ENCODE data around the gene LHFPL3. TPM values are rescaled to one million over a fixed set of nuclear protein-coding genes. Genes with fewer than 3 reads are reported as not detected.

LHFPL3 gene
- polyA plus RNA-seq, 1 of the 3 experiments (the other 2 are of a cell fraction) = not detected

DNA sequence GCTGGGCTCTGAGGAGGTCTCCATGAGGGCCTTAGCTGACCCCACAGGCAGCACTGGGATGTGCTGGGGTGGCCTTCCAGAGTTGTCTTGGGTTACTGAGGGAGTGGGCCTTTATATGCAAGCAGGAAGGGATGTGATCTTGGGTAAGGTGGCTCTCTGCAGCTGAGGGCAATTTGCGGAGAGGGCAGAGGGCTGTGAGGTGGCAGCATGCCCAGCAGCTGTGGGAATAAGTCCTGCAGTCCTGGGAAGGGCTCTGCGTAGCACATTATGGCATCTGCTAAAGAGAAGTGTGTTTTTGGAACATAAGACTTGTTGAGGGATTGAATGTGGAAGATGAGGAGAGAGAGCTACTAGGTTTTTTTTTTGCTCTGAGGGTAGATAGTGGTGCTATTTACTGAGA, 586.0 kb downstream of the LHFPL3 start:
- POLR2A ChIA-PET = no interaction called here

DNA sequence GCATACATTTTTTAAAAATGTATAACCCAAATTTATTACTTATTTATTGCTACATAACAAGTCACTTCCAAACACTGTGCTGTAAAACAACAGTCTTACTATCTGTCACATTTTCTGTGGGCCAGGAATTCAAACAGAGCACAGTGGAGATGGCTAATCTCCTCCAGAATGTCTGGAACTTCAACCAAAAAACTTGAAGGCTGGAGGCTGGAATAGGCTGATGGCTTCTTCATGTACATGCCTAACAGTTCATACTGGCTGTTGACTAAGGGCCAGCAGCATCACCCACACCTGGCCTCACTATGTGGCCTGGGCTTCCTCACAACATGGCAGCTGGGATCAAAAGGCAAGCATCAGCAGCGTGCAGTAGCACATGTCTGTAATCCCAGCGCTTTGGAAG, 593.2 kb downstream of the LHFPL3 start:
- Histone ChIP-seq H3K27ac (ENCODE audit: low read depth in 2 of 2, low read length in 1 of 2) (no peak overlapping the region), H3K36me3 (replicated peaks in 1 of 2; ENCODE audit: control insufficient read depth in 1 of 2, insufficient read depth in 2 of 2, low read length in 1 of 2) (no peaks in the 10 kb centered on the region), H3K9me3 (no peaks in the 10 kb centered on the region), H3K4me1 (ENCODE audit: control insufficient read depth in 1 of 2, insufficient read depth in 2 of 2, low read depth in 1 of 2, low read length in 1 of 2) (no peaks in the 10 kb centered on the region; a peak in 2 of 4 replicates), H3K9ac (no peak overlapping the region), H4K20me1 (ENCODE audit: insufficient read depth) (no peaks in the 10 kb centered on the region), H3K4me2 (no peak overlapping the region), H3F3A (replicated peaks; ENCODE audit: insufficient read depth) (peaks cover 5% of the 10 kb centered on the region), H3K27me3 (ENCODE audit: insufficient read depth) (no peaks in the 10 kb centered on the region; the same call in 1 of the 2 replicates), H3K4me3 (ENCODE audit: low read depth in 2 of 2, low read length in 1 of 2) (no peak overlapping the region), H3K9me2 (no peaks in the 10 kb centered on the region), H2AFZ (ENCODE audit: low read depth) (no peak overlapping the region), H3K79me2 (ENCODE audit: insufficient read depth) (no peaks in the 10 kb centered on the region)
- POLR2A ChIA-PET = no interaction called here
- CTCF ChIA-PET = interaction anchor here (0.7 to 15.4 kb wide), 12 partner anchors 10 to 696 kb away, joined by 3 to 374 read pairs (median 4); no protein-coding TSS in a partner anchor
- no peak for DNase-seq
- WGBS (ENCODE audit: low lambda C conversion rate) = 75% methylated on average over 2 of the region's 2 CpGs
- no peak for TF ChIP-seq YY1 (IDR thresholded peaks at IDR 0.05; ENCODE audit: low read depth)
- no peak for TF ChIP-seq POLR2AphosphoS5 (IDR thresholded peaks at IDR 0.05; ENCODE audit: low read depth, low read length)
- TF ChIP-seq, protein P1, sequence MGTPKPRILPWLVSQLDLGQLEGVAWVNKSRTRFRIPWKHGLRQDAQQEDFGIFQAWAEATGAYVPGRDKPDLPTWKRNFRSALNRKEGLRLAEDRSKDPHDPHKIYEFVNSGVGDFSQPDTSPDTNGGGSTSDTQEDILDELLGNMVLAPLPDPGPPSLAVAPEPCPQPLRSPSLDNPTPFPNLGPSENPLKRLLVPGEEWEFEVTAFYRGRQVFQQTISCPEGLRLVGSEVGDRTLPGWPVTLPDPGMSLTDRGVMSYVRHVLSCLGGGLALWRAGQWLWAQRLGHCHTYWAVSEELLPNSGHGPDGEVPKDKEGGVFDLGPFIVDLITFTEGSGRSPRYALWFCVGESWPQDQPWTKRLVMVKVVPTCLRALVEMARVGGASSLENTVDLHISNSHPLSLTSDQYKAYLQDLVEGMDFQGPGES (IDR thresholded peaks at IDR 0.05; ENCODE audit: low read depth, low read length) = no peak
- TF ChIP-seq RAD21 (IDR thresholded peaks at IDR 0.05; ENCODE audit: low read length) = no peak
- TF ChIP-seq RCOR1 (IDR thresholded peaks at IDR 0.05; ENCODE audit: low read length) = no peak
- TF ChIP-seq GATA2 (CRISPR knock-in tag; IDR thresholded peaks at IDR 0.05) = no peak
- no peak for TF ChIP-seq EZH2phosphoT487 (IDR thresholded peaks at IDR 0.05; ENCODE audit: borderline replicate concordance, low read depth)
- TF ChIP-seq, protein P2, sequence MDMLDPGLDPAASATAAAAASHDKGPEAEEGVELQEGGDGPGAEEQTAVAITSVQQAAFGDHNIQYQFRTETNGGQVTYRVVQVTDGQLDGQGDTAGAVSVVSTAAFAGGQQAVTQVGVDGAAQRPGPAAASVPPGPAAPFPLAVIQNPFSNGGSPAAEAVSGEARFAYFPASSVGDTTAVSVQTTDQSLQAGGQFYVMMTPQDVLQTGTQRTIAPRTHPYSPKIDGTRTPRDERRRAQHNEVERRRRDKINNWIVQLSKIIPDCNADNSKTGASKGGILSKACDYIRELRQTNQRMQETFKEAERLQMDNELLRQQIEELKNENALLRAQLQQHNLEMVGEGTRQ (IDR thresholded peaks at IDR 0.05; ENCODE audit: borderline replicate concordance, low read depth, low read length) = no peak
- no peak for TF ChIP-seq MEF2A (IDR thresholded peaks at IDR 0.05; ENCODE audit: borderline replicate concordance, low read depth)
- TF ChIP-seq NRF1 (IDR thresholded peaks at IDR 0.05; ENCODE audit: low read depth, low read length) = no peak

More for the DNA sequence above, 586.0 kb downstream of the LHFPL3 start:
- no peak overlapping the region for H3K9ac ChIP-seq
- no peak overlapping the region for H3K27ac ChIP-seq (ENCODE audit: low read depth in 2 of 2, low read length in 1 of 2)
- no peak overlapping the region for H3K4me2 ChIP-seq
- H3K4me1 ChIP-seq (ENCODE audit: control insufficient read depth in 1 of 2, insufficient read depth in 2 of 2, low read depth in 1 of 2, low read length in 1 of 2) = no peaks in the 10 kb centered on the region; a peak in 1 of 4 replicates
- CTCF ChIA-PET = interaction anchor here (0.6 to 15.4 kb wide), 8 partner anchors 8 to 647 kb away, joined by 3 to 374 read pairs (median 3); no protein-coding TSS in a partner anchor
- TF ChIP-seq MEF2A (IDR thresholded peaks at IDR 0.05; ENCODE audit: borderline replicate concordance, low read depth) (no peak), FOSL2 (IDR thresholded peaks at IDR 0.05; ENCODE audit: borderline replicate concordance, low read depth) (no peak), SIN3A (IDR thresholded peaks at IDR 0.05; ENCODE audit: borderline replicate concordance, low read depth, low read length) (no peak), FOXJ3 (CRISPR knock-in tag; IDR thresholded peaks at IDR 0.05) (no peak), POLR2AphosphoS5 (IDR thresholded peaks at IDR 0.05; ENCODE audit: low read depth, low read length) (no peak), RFX5 (IDR thresholded peaks at IDR 0.05; ENCODE audit: low read length) (no peak), NRF1 (IDR thresholded peaks at IDR 0.05; ENCODE audit: low read depth, low read length) (no peak), JUND (IDR thresholded peaks at IDR 0.05) (no peak), TAF1 (IDR thresholded peaks at IDR 0.05; ENCODE audit: borderline replicate concordance, low read depth, low read length) (no peak), TCF12 (IDR thresholded peaks at IDR 0.05) (no peak), RXRA (IDR thresholded peaks at IDR 0.05; ENCODE audit: borderline replicate concordance, low read depth) (no peak), SMC3 (IDR thresholded peaks at IDR 0.05; ENCODE audit: low read depth, low read length) (no peak)
- TF ChIP-seq, protein P3, sequence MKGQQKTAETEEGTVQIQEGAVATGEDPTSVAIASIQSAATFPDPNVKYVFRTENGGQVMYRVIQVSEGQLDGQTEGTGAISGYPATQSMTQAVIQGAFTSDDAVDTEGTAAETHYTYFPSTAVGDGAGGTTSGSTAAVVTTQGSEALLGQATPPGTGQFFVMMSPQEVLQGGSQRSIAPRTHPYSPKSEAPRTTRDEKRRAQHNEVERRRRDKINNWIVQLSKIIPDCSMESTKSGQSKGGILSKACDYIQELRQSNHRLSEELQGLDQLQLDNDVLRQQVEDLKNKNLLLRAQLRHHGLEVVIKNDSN (IDR thresholded peaks at IDR 0.05; ENCODE audit: borderline replicate concordance, low read depth) = no peak
- TF ChIP-seq, protein P2 (IDR thresholded peaks at IDR 0.05; ENCODE audit: borderline replicate concordance, low read depth, low read length) = no peak
- TF ChIP-seq, protein P4, sequence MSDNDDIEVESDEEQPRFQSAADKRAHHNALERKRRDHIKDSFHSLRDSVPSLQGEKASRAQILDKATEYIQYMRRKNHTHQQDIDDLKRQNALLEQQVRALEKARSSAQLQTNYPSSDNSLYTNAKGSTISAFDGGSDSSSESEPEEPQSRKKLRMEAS (IDR thresholded peaks at IDR 0.05; ENCODE audit: low read depth) = no peak
- TF ChIP-seq, protein P5, sequence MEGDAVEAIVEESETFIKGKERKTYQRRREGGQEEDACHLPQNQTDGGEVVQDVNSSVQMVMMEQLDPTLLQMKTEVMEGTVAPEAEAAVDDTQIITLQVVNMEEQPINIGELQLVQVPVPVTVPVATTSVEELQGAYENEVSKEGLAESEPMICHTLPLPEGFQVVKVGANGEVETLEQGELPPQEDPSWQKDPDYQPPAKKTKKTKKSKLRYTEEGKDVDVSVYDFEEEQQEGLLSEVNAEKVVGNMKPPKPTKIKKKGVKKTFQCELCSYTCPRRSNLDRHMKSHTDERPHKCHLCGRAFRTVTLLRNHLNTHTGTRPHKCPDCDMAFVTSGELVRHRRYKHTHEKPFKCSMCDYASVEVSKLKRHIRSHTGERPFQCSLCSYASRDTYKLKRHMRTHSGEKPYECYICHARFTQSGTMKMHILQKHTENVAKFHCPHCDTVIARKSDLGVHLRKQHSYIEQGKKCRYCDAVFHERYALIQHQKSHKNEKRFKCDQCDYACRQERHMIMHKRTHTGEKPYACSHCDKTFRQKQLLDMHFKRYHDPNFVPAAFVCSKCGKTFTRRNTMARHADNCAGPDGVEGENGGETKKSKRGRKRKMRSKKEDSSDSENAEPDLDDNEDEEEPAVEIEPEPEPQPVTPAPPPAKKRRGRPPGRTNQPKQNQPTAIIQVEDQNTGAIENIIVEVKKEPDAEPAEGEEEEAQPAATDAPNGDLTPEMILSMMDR (IDR thresholded peaks at IDR 0.05) = no peak
- H4K20me1 ChIP-seq (ENCODE audit: insufficient read depth) = no peaks in the 10 kb centered on the region
- WGBS (ENCODE audit: low lambda C conversion rate) = 87% methylated on average over 2 of the region's 2 CpGs
- no peak overlapping the region for H3K4me3 ChIP-seq (ENCODE audit: low read depth in 2 of 2, low read length in 1 of 2)
- H3K36me3 ChIP-seq (replicated peaks in 1 of 2; ENCODE audit: control insufficient read depth in 1 of 2, insufficient read depth in 2 of 2, low read length in 1 of 2) = no peaks in the 10 kb centered on the region
- H3K79me2 ChIP-seq (ENCODE audit: insufficient read depth) = no peaks in the 10 kb centered on the region
- no peaks in the 10 kb centered on the region for H3F3A ChIP-seq (replicated peaks; ENCODE audit: insufficient read depth)
- no peak overlapping the region for H2AFZ ChIP-seq (ENCODE audit: low read depth)
- no peaks in the 10 kb centered on the region for H3K9me3 ChIP-seq
- H3K27me3 ChIP-seq (ENCODE audit: insufficient read depth) = peaks cover 21% of the 10 kb centered on the region; the same call in 1 of the 2 replicates
- no peak for DNase-seq
- H3K9me2 ChIP-seq = no peaks in the 10 kb centered on the region

All from SK-N-SH (cell line).